Thoracic aorta (tissue), 2 donors: ENCODE results near the gene ZFAND5. TPM values are rescaled to one million over a fixed set of nuclear protein-coding genes. Genes with fewer than 3 reads are reported as not detected.

ENCODE experiments used
- ATAC-seq: fragments of 150-250 bp; one replicate; pipeline ENCODE4 v1.8.0; 2017; ENCODE audit warnings: low read depth; ENCODE audit not compliant: insufficient number of reproducible peaks, low FRiP score
- DNase-seq: peaks from one replicate; pipeline ENCODE4 v3.0.0-alpha.2; 2020; ENCODE audit warnings: low spot score
- H3K27ac ChIP-seq, 2 donors: fragments of 200-600 bp; sonication (generic); 1 replicate in 1 of 2; 2 replicates in 1 of 2; pipeline ENCODE4 v1.5.1; 2016; ENCODE audit warnings: mild to moderate bottlenecking in 2 of 2, moderate library complexity in 2 of 2
- H3K27me3 ChIP-seq: fragments of 200-600 bp; sonication (generic); replicated peaks from 2 replicates; pipeline ENCODE4 v1.6.0; 2016; ENCODE audit warnings: mild to moderate bottlenecking; ENCODE audit not compliant: insufficient read depth
- H3K36me3 ChIP-seq: fragments of 200-600 bp; sonication (generic); one replicate; pipeline ENCODE4 v1.5.1; 2016
- H3K4me1 ChIP-seq, 2 donors: fragments of 200-600 bp; sonication (generic); 1 replicate in 1 of 2; 2 replicates in 1 of 2; pipeline versions ENCODE4 v1.5.1 to v1.6.0; 2016; ENCODE audit warnings: low read depth in 2 of 2, mild to moderate bottlenecking in 1 of 2; ENCODE audit not compliant: control insufficient read depth in 1 of 2
- H3K4me3 ChIP-seq: fragments of 200-600 bp; sonication (generic); 2 replicates; pipeline ENCODE4 v1.5.1; 2016; ENCODE audit warnings: mild to moderate bottlenecking
- H3K9me3 ChIP-seq: fragments of 200-600 bp; sonication (generic); 2 replicates; pipeline ENCODE4 v1.5.1; 2016
- CTCF ChIP-seq: fragments of 200-600 bp; sonication (generic); IDR thresholded peaks from one replicate; pipeline ENCODE4 v1.5.1; 2019; ENCODE audit warnings: antibody characterized with exemption
- total RNA-seq, 2 donors: library from RNA; depleted of rRNA; stranded (reverse); fragments of >200 nt; gene quantifications; one replicate each; pipeline versions ENCODE4 v1.1.0 to v1.2.3, GENCODE V29; 2016

ZFAND5 gene
- total RNA-seq, 2 donors from 2014 or later = 160 to 195 TPM

GRCh38 chr9:72334658-72335337 is 30.2 kb downstream of the ZFAND5 start:
- DNase-seq = no peak
- TF ChIP-seq CTCF = no peak
- no peak for ATAC-seq

DNA sequence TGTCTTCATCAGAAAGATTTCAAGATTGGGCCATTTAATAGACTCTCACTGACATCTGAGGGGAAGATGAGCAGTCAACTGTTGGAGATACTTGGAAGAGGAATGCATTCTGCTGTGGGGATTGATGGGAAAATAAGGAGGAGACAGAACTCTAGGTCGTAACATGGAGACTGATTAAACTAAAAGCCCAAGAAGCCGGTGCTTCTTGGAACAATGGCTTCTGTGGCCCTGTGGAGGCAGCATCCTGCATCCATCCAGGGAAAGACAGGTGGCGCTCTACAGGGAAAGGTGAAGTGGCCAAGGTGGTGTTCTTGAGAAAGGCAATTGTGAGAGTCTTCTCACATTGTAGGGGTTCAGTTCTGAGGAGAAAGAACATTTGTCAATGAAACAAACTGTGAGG is 31.3 kb downstream of the ZFAND5 start:
- TF ChIP-seq CTCF = no peak
- no peaks in the 10 kb centered on the region for H3K9me3 ChIP-seq
- no peak overlapping the region for H3K27ac ChIP-seq
- no peaks in the 10 kb centered on the region for H3K4me1 ChIP-seq
- H3K36me3 ChIP-seq = no peaks in the 10 kb centered on the region
- DNase-seq = no peak
- H3K27me3 ChIP-seq = no peaks in the 10 kb centered on the region
- H3K4me3 ChIP-seq = no peak overlapping the region
- no peak for ATAC-seq

More at GRCh38 chr9:72334658-72335337, 30.2 kb downstream of the ZFAND5 start:
- no peaks in the 10 kb centered on the region for H3K9me3 ChIP-seq
- no peak overlapping the region for H3K4me3 ChIP-seq
- no peak overlapping the region for H3K27ac ChIP-seq
- no peaks in the 10 kb centered on the region for H3K36me3 ChIP-seq
- H3K27me3 ChIP-seq = no peaks in the 10 kb centered on the region
- H3K4me1 ChIP-seq = no peaks in the 10 kb centered on the region

DNA sequence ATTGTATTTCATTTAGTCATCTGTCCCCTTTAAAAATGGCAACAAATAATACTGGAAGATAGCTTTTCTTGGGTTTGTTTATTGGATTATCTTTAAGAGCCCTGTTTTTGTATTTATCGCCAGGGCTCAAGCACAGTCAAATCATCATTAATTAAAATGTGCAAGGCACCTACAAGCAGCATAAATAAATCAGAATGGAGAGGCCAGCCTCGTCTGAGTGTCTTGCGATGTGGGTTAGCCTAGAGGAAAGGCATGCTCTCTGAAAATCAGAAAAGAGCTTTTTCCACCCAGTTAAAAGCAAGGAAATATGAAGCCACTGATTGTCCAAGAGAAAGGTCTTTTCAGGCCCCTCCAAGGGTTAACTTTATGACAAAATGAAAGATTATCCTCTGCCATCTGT is 31.8 kb downstream of the ZFAND5 start:
- no peaks in the 10 kb centered on the region for H3K4me1 ChIP-seq
- no peak for TF ChIP-seq CTCF
- no peaks in the 10 kb centered on the region for H3K9me3 ChIP-seq
- H3K4me3 ChIP-seq = no peak overlapping the region
- H3K36me3 ChIP-seq = no peaks in the 10 kb centered on the region
- H3K27me3 ChIP-seq = no peaks in the 10 kb centered on the region
- ATAC-seq (no peak), DNase-seq (no peak)
- no peak overlapping the region for H3K27ac ChIP-seq

- Histone ChIP-seq H3K9me3 (no peaks in the 10 kb centered on the region), H3K4me3 (no peak overlapping the region), H3K36me3 (no peaks in the 10 kb centered on the region), H3K27me3 (no peaks in the 10 kb centered on the region), H3K27ac (no peak overlapping the region), H3K4me1 (no peaks in the 10 kb centered on the region)
- no peak for DNase-seq
- no peak for TF ChIP-seq CTCF
- ATAC-seq = no peak
These were observed 32.7 kb downstream of the ZFAND5 start for GRCh38 chr9:72332351-72332750.

GRCh38 chr9:72327631-72328030 is 37.4 kb downstream of the ZFAND5 start:
- TF ChIP-seq CTCF = no peak
- H3K4me1 ChIP-seq = no peaks in the 10 kb centered on the region
- H3K36me3 ChIP-seq = no peaks in the 10 kb centered on the region
- H3K4me3 ChIP-seq = no peak overlapping the region
- no peak for DNase-seq
- no peaks in the 10 kb centered on the region for H3K27me3 ChIP-seq
- H3K9me3 ChIP-seq = no peaks in the 10 kb centered on the region
- no peak for ATAC-seq
- H3K27ac ChIP-seq = no peak overlapping the region
